Femur (tissue), 1 donor: Measurements from ENCODE around the gene SETBP1.
A peak's percentile ranks its signal among the peaks of the same experiment; 100 is the strongest.

Experiments used
- DNase-seq: peaks from one replicate; pipeline ENCODE4 v3.0.0-alpha.2; 2017

Gene SETBP1

DNA sequence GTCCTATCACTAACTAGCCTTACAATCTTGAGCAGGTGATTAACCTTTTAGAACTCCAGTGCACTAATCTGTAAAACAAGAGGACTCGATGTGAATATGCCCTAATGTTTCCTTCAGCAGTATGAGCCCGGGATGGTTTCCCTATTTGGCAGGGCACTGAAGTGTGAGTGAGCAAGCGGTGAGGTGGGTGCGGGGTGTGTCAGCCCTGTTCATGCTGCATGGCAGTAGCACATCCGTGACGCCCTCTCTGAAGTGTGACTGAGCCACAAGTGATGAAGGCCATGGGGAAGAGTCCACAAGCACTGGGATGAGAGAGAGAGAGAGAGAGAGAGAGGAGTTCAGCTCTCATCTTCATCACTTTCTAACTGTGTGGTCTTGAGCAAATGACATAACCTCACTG, 168.7 kb downstream of the SETBP1 start:
- no peak for DNase-seq

DNA sequence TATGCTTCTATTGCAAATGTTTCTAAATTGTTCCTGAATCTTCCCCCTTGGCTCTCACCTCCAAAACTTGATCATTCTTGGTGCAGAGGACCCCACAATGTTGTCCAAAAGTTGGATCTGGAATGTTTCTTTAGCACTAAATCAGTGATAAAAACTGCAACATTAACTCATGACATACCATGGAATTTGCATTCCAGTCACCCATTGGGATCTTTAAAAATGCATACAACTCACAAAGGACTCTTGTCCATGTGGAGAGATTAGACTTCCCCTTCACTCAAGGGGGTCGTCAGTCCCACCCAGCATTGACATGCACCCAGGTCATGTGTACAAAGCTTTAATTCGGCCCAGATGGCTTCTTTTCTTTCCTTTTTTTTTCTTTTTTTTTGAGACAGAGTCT, 169.3 kb downstream of the SETBP1 start:
- DNase-seq: no peak

DNA sequence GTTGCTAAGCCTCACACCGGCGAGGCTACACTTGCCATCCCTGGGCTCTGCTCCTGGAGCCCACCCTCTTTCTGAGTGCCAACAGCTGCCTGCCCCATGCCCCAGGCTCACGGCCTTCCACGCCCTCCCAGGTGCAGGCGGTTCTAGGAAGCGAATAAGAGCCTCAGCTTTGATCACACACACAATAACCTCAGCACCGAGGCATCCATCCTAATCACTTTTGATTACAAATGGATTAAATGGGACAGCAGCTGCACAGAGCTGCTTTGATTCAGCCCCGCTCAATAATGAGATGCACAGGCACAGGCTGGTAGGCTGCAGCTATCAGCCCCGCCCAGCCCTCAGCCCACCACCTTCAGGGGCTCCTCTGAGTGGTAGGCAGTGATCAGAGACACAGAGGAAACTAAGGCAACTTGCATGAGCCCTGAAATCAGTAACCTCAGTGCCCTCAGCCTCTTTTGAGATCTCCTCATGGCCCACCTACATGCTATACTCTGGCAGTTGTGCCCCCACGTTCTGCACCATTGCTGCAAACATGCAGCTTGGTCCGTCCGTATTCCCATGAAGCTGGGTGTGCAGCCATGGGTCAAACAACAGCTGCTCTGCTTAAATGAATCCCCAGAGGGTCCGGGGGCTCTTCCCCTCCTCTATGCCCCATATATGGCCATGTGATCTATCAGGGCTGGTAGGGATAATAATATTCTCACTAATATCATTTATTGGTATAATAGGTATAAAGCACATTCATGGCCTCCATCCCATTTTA, 171.4 kb downstream of the SETBP1 start:
- DNase-seq: no peak

DNA sequence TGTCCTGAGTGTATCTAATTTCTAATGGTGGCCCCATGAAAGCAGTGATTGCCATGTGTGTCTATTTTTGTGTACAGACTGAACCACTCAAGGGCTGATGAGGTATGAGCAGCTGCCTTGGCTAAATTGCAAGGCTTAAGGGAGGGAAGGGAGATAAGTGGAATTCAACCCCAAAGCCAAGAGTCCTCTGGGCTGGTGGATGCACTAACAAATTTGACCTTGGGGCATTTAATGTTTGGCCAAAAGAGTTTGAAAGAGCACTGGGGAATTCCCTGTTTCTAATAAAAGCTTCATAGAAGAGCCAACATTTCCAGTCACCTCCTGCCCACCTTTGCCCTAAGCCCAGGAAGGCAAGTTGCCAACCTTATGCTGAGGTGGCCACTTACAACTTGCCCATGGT, 172.1 kb downstream of the SETBP1 start:
- no peak for DNase-seq

DNA sequence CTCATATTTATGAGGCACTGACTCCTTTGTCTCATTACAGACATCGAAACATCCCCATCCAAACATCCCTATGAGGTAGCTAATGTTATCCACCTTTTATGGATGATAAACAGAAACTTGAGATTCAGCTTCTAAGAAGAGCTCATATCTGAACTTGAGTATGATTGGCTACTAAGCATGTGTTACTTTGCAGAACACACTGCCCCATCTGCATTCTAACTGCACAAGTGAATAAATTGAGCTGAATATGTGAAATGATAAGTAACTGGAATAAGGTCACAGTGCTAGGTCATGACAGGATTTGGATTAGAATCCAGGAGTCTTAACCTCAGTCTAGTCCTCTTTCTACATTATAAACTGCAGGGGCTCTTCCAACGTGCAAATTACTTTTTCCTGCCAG, 172.7 kb downstream of the SETBP1 start:
- DNase-seq: no peak

DNA sequence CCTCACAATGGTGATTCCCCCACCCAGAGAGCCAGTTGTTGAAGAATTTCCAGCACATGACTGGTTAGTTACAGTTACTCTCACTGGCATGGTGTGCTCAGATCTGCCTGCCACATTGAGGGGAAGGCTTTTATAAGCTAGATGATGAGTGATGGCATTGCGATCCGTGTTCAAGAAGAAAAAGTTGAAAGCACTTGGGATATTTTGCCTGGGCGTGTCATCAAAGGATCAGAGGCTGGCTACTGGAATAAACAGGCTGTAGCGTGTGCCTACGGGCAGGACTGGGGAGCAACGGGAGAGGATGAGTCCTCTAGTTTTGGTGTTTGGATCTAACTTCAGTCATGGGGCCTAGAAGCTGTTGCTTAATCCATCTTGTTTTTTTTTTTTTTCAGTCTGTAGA, 175.0 kb downstream of the SETBP1 start:
- no peak for DNase-seq

DNA sequence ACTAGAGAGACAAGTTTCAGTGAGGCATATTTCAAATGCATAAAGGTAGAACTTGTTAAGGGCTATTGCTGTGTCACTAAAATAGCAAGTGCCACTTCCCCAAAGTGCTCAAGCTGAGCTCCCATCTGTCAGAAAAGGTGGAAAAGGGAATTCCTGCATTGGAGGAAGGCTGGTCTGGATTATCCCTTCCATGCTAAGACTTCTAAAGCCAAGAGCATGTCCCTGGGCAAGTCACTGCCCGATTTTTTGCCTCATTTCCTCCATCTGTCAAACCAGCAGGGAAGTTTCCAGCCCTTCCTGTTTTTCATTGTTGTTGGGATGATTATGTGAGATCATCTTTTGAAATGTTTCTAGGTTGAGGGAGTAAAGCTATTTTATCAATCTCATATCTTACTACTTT, 175.5 kb downstream of the SETBP1 start:
- no peak for DNase-seq

DNA sequence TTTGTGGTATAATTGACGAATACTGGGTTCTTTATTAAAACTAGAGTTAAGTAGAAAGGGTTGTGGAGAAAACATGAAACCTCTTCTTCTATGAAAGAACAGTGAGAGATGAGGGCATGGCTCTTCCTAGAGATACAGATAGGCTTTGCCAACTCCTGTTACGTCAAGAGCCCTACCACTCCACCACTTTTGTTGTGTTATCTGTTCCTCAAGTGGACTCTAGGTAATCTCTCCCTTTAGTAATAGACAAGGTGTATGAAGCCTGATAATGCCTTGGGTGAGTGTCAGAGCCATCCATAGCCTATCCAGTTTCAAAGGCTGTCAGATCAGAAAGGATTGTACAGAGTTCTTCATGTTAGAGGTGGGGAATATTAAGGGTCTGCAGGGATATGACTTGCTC, 176.4 kb downstream of the SETBP1 start:
- no peak for DNase-seq

DNA sequence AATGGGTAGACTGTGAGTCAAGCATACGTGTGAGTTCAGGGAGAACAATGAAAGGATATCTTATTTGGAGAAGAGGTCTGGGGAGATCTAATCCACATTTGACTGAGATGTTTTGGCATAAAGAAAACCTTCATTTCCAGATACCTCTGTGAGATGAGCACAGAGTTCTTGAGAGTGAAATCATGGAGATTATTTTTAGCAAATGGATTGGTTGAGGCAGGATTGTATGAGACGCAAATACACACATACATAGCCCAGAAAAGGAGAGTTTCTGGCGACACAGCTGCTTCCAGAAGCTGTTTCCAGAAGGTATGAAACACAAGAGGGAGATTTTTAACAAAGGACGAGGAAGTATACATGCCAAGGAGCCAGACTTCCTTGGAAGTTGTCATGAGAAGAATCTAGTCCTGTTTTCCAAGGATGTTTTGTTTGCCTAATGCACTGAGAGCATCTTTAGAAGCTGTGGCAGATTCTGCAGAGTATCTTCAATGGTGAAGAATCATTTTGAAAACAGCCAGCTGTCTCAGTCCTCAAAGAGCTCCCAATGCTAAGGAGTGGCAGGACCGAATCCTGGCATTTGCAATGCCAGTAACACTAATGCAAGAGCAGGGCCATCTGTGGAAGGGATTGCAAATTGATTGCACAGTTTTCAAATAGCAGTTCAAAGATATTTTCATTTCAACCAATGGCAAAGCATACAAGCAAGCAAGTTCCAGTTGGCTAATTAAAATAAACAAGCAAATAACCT, 177.2 kb downstream of the SETBP1 start:
- no peak for DNase-seq

DNA sequence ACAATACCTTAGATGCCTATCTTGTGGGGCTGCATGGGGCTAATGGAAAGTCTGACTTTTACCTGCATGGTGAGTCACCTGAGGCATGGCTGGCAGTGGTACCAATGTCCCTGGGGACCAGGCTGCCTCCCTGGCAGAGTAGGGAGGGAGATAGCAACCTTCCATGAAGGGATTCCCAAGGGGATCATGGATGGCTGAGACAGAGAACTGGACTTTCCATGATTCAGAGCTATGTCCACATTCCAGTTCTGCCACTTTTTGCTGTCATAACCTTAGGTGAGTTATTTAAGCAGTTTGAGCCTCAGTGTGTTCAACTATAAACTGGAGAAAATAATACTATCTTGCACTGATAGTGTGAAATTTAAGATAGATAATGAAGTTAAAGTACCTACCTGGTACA, 178.6 kb downstream of the SETBP1 start:
- no peak for DNase-seq

DNA sequence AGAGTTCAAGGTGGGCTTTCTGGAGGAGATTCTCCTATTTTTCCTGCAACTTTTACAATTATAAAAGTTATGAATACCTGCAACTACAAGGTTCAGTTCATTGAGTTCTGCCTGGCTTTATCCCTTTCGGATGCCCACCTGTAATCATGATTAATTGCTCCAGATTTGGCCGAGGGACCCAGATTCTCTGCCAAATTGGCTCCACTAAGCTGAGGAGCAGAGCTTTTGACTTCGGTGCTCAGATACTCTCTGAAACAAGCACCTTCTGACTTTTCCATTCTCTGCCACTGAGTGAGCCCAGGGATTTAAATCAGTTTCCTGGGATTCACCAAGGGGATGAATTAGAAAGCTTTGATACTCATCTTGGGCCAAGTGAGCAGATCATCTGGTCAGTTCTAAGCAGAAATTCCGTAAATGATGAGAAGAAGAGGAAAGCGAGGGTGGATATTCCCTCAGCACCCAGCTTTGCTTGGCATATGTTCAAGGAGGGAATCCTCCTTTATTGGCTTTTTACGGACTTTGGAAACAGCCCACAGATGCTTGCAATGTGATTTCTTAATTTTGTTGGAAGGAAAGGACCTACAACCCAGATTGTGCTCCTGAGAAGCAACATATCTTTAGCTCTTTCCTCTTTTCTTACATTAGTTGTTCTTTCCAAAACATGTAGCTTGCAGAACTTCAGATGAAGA, 179.2 kb downstream of the SETBP1 start:
- peak; percentile 38 for DNase-seq

DNA sequence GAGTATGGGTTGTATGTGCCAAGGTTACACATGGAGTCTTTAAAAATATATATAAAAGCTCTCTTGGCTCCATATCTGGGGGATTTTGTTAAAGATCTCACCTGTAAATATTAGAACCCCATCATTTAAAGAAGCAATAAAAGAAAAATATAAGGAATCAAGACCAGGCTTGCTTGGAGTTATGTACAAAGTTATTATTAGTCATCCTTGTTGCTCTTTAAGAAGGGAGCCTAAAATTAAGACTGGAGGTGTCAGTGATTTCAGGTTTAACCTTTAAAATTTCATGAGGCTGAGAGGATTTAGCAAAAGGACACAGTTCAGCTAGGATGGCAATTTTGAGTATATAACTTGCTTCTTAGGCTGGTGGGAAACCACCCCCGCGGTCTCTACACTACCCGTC, 181.4 kb downstream of the SETBP1 start:
- DNase-seq: no peak

DNA sequence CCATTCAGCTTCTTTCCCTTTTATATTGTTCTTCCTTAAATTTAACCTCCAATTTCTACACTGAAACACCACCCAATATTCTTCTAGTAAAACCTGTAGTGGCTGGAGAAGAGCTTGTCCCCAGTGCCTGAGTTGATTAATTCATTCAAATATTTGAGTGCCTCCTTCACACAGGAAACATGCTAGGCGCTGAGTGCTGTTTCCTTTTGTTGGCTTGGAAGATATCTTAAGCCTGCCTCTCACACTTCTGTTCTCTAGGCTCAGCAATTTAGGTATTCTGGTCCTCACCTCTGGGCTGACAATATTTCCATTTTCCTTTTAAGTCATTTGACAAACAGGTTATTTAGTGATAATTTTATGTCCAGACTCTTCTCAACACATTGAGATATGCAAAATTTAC, 185.4 kb downstream of the SETBP1 start:
- DNase-seq: no peak

DNA sequence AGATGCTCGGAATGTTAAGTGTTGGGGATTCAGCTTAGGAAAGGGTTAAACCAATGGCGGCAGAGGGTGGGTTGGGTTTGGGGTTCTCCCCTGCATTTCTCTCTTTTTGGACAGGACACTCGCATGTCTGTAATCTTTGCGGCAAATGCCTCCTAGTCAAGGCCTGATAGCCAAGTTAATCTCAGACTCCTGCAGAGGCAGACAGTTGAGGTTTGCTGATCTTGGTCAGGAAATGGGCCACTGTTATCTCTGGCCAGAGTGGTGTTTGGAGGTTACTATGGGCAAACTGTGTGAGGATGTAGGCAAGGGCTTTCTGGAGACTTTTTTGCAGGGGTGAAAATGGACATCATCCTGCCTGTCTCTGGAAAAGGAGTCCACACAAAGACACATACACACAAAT, 188.8 kb downstream of the SETBP1 start:
- DNase-seq: no peak

DNA sequence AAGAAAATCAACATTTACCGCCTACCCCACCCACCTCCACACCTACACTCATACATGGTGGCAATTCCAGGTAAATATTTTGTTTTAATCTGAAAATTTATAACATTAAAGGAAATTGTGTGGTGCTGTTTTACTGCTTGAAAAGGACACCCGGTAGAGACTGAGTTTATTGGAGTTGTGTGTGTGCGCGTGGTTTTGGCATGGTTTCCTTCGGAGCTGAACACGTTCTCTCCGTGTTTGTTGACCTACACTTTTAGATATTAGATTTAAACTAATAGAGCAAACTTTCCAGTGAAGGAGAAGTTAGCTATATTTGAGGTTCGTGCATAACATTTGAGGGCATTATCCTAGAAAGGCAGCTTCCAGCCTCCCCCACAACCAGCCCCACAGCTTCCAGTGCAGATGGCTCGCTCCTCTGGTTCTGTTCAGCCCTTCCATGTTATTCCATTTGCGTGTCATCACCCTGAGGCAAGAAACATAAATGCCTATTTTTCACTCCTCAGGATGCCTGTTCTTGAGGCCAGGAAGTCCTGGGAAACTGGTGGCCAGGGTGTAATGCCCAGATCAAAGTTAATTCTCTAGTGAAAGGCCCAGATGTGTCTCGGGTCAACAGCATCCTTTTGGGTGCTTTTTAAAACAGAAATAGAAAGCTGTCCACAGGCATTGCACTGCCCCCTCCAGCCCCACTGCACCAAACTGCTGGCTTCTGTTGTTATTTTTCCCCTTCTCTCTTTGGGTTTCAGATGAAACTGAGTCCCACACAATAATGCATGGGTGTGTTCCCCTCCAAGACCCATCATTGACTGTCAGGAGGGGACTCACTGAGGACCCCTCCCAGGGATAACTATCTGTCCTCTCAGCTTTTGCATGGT, 190.2 kb downstream of the SETBP1 start:
- no peak for DNase-seq

DNA sequence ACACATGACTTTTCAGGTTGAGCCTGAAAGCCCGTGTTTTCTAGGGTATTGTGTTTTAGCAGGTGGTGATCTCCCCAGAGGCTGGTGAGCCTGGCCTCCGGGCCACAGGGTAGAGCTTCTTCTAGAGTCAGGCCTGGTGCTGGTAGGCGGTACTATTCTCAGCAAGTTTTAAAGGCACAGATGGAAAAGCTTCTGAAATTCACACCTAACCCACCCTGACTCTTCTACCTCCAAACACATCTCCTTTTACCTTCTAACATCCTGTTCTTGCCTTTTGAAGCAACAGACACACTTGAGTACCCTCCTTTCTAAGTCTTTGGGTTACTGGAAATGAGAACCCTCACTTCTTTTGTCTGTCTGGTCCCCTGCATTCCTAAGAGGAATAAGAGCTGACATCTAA, 191.1 kb downstream of the SETBP1 start:
- no peak for DNase-seq

DNA sequence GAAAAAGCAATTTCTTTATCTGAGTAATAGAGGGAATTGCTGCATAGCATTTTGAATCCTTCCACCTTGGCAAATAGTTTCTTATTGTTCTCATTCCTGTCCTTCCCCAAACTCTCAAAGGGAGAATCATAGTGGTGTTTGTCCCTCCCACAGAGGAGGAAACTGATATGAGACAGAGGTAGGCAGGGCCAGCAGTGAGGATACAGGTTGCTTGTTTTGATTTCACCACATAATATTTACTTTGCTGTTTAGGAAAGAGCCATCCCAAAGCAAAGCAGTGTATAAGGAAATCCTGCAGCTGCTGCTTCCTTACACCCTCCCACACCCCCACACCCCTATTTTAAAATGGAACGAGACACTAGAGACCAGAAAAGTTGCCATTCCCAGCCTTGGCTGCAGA, 195.3 kb downstream of the SETBP1 start:
- DNase-seq: no peak

DNA sequence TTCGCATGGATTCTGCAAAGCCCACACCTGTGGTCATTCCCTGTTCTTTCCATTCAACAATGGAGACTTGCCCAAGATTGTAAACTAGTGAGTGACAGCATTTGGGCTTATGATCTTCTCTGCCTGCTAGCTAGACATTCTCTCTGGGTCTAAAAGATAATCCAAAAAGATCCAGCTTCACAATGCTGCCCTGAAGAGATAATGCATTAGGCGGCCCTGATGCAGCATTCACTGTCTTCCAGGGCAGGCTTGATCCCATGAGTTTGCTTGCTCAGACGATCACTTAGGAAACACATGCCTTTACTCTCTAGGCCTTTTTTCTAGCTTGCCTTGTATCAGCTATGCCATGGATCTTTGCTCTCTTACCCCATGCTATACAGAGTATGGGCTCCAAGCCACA, 196.1 kb downstream of the SETBP1 start:
- DNase-seq: no peak

DNA sequence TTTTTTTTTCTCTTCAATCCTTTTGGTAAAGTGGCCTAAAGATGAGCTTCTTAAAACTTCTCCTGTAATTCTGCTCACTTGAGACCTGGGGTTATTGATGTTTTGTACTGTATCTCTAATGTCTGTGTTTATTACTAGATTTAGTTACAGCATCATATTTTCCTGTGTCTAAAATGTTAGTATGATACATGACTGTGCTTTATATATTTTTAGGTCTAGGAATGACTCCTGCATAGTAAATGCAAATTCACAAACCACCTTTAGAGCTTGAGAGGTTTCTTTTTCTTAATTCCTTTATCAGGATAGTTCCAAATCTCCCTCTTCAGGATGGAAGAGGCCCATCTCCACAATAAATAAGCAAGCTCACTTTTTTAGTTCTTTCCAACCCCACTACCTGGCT, 197.6 kb downstream of the SETBP1 start:
- DNase-seq: no peak

DNA sequence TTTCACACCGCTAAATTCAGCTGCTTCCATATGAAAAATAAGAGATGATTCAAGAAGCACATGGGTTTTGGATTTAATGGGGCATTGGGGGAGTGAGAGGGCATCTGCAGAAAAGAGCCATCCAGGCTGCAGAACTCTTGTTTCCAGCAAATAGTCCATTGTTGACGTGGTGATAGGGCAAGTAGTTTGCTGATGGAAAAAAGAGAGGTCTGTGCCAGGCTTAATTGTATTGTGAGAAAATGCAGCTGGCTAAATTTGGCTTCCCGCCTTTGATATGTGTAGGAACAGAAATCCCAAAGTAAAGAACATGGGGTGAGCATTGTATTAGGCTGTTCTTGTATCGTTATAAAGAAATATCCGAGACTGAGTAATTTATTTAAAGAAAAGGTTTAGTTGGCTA, 199.5 kb downstream of the SETBP1 start:
- no peak for DNase-seq

DNA sequence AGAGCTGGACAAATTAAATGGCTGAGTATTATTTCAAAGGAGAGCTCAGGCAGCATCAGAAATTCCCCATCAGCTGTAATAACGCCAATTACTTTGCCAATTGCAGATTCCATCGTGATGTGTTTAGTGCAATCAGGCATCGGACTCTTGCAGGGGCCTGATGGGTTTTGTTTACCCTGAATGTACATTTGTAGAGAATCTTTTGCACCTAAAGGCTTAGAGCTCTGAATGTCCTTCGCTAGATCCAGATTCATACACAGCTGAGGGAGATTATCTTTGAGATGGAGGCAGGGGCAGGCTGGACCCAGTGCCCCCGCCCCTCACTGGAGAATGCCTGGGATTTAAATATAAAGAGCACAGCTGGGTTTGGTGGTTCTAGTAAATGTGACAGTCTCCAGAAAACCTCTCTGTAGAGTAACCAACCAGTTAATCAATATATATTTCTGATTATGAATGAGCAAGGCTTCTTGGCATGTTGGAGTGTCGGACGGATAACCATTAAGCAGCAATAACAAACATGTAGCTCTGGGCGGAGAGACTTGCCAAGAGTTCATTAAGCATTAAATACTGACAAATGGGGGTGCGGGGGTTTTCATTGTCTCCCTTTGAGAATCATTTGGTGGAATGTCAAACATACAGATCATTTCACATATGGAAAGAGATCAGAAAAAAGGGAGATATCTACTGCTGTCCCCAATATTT, 200.9 kb downstream of the SETBP1 start:
- no peak for DNase-seq

DNA sequence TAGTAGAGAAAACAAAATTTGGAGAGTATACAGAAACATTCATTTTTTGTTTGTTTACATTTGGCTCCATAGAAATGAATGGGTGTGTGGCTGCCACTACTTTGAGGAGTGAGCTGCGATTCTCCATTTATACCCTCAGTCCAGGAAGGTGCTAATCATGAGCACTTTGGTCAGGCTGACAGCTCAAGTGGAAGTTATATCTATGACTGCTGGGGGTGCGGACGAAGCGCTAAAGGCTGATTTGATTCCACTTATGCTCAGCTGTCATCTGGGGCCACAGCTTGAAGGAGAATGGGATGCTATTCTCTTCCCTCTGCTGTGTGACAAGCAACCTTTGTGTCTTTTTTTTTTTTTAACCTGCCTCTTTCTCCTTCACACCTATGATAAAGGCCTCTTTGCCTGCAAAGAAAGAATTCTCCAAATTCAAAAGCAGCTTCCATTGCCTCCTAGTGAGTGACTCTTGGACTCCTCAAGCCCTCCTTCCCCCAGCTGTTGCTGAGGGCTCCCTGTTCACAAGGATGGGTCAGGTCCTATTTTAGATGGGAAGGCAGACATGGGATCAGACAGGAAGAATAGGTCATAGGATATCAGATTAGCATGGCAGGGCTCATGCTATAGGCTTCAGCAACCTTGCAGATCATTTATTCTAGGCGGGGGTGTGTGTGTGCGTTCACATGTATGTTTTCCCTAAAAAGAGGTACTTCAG, 201.6 kb downstream of the SETBP1 start:
- no peak for DNase-seq
